Activated CD8-positive, alpha-beta memory T cell treated with anti-CD3 and anti-CD28 coated beads, Interleukin-2, amount 50 U/mL, for 48 hours (primary cell): ENCODE data around the gene ADM.
"Not testable (repeated sequence)": the region's sequence is repeated elsewhere in the genome, so short reads cannot be mapped to it uniquely, and the experiment has no call there.

ENCODE experiments used
- DNase-seq: peaks from one replicate; pipeline ENCODE4 v3.0.0-alpha.2; 2020

ADM gene

GRCh38 chr11:10304495-10305261 is at the start of gene ADM:
Gene ADM, plus strand, starts transcription at chr11:10305073. Its CDS starts 628 bp downstream, at chr11:10305701.
- DNase-seq, result peak; percentile 73

GRCh38 chr11:10255388-10256125 is 49.3 kb upstream of the ADM start:
- DNase-seq, result no peak

GRCh38 chr11:10257478-10257877 is 47.4 kb upstream of the ADM start:
- DNase-seq, result no peak

GRCh38 chr11:10261821-10262220 is 43.1 kb upstream of the ADM start:
- DNase-seq, result no peak

- DNase-seq, result no peak
These were observed 40.9 kb upstream of the ADM start for GRCh38 chr11:10263929-10264328.

- not testable (repeated sequence) for DNase-seq
These were observed 40.2 kb upstream of the ADM start for GRCh38 chr11:10264716-10265115.

- no peak for DNase-seq
These were observed 38.9 kb upstream of the ADM start for GRCh38 chr11:10265936-10266335.

GRCh38 chr11:10267821-10268220 is 37.1 kb upstream of the ADM start:
- no peak for DNase-seq

GRCh38 chr11:10268746-10269488 is 36.0 kb upstream of the ADM start:
- no peak for DNase-seq

- no peak for DNase-seq
These were observed 32.7 kb upstream of the ADM start for GRCh38 chr11:10272132-10272531.

- DNase-seq, result no peak
These were observed 31.1 kb upstream of the ADM start for GRCh38 chr11:10273738-10274137.

GRCh38 chr11:10274726-10275125 is 30.1 kb upstream of the ADM start:
- DNase-seq, result no peak

- no peak for DNase-seq
These were observed 29.2 kb upstream of the ADM start for GRCh38 chr11:10275714-10276113.

GRCh38 chr11:10282117-10282516 is 22.8 kb upstream of the ADM start:
- DNase-seq, result no peak

GRCh38 chr11:10283991-10284390 is 20.9 kb upstream of the ADM start:
- DNase-seq, result no peak

- DNase-seq, result no peak
These were observed 19.6 kb upstream of the ADM start for GRCh38 chr11:10285148-10285802.

GRCh38 chr11:10287140-10287539 is 17.7 kb upstream of the ADM start:
- DNase-seq, result no peak

- DNase-seq, result no peak
These were observed 16.8 kb upstream of the ADM start for GRCh38 chr11:10287766-10288715.

GRCh38 chr11:10288881-10289764 is 15.8 kb upstream of the ADM start:
- DNase-seq, result no peak

GRCh38 chr11:10289765-10290380 is 15.0 kb upstream of the ADM start:
- DNase-seq, result no peak
